Measurements from ENCODE around the gene PPARG. TPM values are rescaled to one million over a fixed set of nuclear protein-coding genes. Genes with fewer than 3 reads are reported as not detected.

Gene PPARG
- polyA plus RNA-seq, 1 donor (not counting 4 experiments of a cell fraction or from before 2014, with no cell fraction given) = 3.1 TPM

DNA sequence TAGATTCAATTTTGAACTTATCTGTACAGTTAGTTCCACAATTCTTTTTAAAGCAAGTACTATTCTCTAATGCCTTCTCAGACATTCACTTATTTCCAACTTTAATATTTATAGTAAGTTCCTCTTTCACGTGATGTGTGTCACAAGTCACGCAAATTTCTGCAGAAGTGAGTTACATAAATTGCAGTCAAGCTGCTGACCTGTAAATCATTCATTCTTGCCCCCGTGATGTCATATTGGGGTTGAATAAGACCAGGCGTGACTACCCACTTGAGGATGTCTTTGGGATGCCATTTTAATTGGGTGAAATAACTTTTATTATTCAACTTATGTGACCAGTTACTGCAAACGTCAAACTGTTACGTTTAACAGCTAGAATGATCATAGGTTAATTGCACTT lies 15.1 kb downstream of the PPARG start:
- no peak overlapping the region for H3K27ac ChIP-seq (ENCODE audit: control insufficient read depth, insufficient read depth, low read length)
- H3K36me3 ChIP-seq (ENCODE audit: control insufficient read depth in 2 of 2, extremely low read depth in 1 of 2, insufficient read depth in 2 of 2, low read length in 2 of 2) = no peaks in the 10 kb centered on the region
- H2AFZ ChIP-seq (ENCODE audit: control insufficient read depth, low read length) = no peak overlapping the region
- no peaks in the 10 kb centered on the region for H4K20me1 ChIP-seq (ENCODE audit: control insufficient read depth, extremely low read depth, insufficient read depth, low read length)
- no peak overlapping the region for H3K9ac ChIP-seq (ENCODE audit: control insufficient read depth, extremely low read depth, insufficient read depth, low read length)
- dilution Hi-C loops (cut with MboI; ENCODE audit: extremely low pct_ligation_motif_present, low sequenced_read_pairs) = no loop called here
- DNase-seq (ENCODE audit: low read depth, low spot score) (no peak), FAIRE-seq (no peak)
- no peak overlapping the region for H3K4me3 ChIP-seq (ENCODE audit: control insufficient read depth in 2 of 3, extremely low read depth in 1 of 3, insufficient read depth in 2 of 3, low read depth in 1 of 3, low read length in 3 of 3)
- no peaks in the 10 kb centered on the region for H3K27me3 ChIP-seq (ENCODE audit: control insufficient read depth, extremely low read depth, insufficient read depth, low read length)
- H3K4me2 ChIP-seq (ENCODE audit: control insufficient read depth, extremely low read depth, insufficient read depth, low read depth, low read length) = no peak overlapping the region
- H3K79me2 ChIP-seq (ENCODE audit: control insufficient read depth, insufficient read depth, low read length) = no peaks in the 10 kb centered on the region
- H3K9me1 ChIP-seq (ENCODE audit: control insufficient read depth, extremely low read depth, insufficient read depth, low read length) = no peaks in the 10 kb centered on the region
- peaks cover 13% of the 10 kb centered on the region for H3K4me1 ChIP-seq (ENCODE audit: control insufficient read depth, extremely low read depth, insufficient read depth, low read length)
- no peaks in the 10 kb centered on the region for H3K9me3 ChIP-seq (ENCODE audit: control insufficient read depth, low read depth, low read length)
- TF ChIP-seq, protein P1, sequence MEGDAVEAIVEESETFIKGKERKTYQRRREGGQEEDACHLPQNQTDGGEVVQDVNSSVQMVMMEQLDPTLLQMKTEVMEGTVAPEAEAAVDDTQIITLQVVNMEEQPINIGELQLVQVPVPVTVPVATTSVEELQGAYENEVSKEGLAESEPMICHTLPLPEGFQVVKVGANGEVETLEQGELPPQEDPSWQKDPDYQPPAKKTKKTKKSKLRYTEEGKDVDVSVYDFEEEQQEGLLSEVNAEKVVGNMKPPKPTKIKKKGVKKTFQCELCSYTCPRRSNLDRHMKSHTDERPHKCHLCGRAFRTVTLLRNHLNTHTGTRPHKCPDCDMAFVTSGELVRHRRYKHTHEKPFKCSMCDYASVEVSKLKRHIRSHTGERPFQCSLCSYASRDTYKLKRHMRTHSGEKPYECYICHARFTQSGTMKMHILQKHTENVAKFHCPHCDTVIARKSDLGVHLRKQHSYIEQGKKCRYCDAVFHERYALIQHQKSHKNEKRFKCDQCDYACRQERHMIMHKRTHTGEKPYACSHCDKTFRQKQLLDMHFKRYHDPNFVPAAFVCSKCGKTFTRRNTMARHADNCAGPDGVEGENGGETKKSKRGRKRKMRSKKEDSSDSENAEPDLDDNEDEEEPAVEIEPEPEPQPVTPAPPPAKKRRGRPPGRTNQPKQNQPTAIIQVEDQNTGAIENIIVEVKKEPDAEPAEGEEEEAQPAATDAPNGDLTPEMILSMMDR (optimal IDR thresholded peaks at IDR 0.05 in 1 of 3, IDR thresholded peaks at IDR 0.05 in 1 of 3, conservative IDR thresholded peaks at IDR 0.05 in 1 of 3; ENCODE audit: extremely low read depth in 1 of 3, insufficient read depth in 2 of 3, low read length in 3 of 3) = no peak
- TF ChIP-seq EZH2 (IDR thresholded peaks at IDR 0.05; ENCODE audit: low read length) = no peak

DNA sequence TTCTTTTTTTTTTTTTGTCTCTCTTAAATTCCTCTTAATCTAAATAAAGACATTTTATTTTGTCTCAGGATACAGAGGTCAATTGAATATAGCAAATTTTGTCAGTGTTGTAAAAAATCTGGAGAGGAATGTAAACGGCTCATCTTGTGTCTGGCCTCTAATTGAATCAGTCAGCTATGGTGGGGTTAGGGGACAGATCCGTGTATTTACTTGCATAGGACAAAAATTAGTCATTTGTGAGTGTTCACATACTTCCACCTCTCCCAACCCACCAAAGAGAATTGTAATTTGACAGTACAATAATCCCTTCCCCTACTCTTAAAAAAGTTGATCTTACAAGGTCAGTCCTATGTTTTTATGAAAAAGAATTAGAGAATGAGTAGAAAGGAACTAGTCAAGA lies 18.3 kb downstream of the PPARG start:
- no peaks in the 10 kb centered on the region for H3K36me3 ChIP-seq (ENCODE audit: control insufficient read depth in 2 of 2, extremely low read depth in 1 of 2, insufficient read depth in 2 of 2, low read length in 2 of 2)

More for the DNA sequence above, 18.3 kb downstream of the PPARG start:
- Histone ChIP-seq H3K27me3 (ENCODE audit: control insufficient read depth, extremely low read depth, insufficient read depth, low read length) (no peaks in the 10 kb centered on the region), H3K4me2 (ENCODE audit: control insufficient read depth, extremely low read depth, insufficient read depth, low read depth, low read length) (no peak overlapping the region), H3K9ac (ENCODE audit: control insufficient read depth, extremely low read depth, insufficient read depth, low read length) (no peak overlapping the region), H2AFZ (ENCODE audit: control insufficient read depth, low read length) (no peak overlapping the region), H4K20me1 (ENCODE audit: control insufficient read depth, extremely low read depth, insufficient read depth, low read length) (no peaks in the 10 kb centered on the region), H3K79me2 (ENCODE audit: control insufficient read depth, insufficient read depth, low read length) (no peaks in the 10 kb centered on the region), H3K4me3 (ENCODE audit: control insufficient read depth in 2 of 3, extremely low read depth in 1 of 3, insufficient read depth in 2 of 3, low read depth in 1 of 3, low read length in 3 of 3) (no peak overlapping the region), H3K9me1 (ENCODE audit: control insufficient read depth, extremely low read depth, insufficient read depth, low read length) (no peaks in the 10 kb centered on the region), H3K4me1 (ENCODE audit: control insufficient read depth, extremely low read depth, insufficient read depth, low read length) (peaks cover 20% of the 10 kb centered on the region), H3K27ac (ENCODE audit: control insufficient read depth, insufficient read depth, low read length) (no peak overlapping the region), H3K9me3 (ENCODE audit: control insufficient read depth, low read depth, low read length) (peaks cover 1% of the 10 kb centered on the region)
- dilution Hi-C loops (cut with MboI; ENCODE audit: extremely low pct_ligation_motif_present, low sequenced_read_pairs) = no loop called here
- no peak for DNase-seq (ENCODE audit: low read depth, low spot score)
- TF ChIP-seq, protein P1 (optimal IDR thresholded peaks at IDR 0.05 in 1 of 3, IDR thresholded peaks at IDR 0.05 in 1 of 3, conservative IDR thresholded peaks at IDR 0.05 in 1 of 3; ENCODE audit: extremely low read depth in 1 of 3, insufficient read depth in 2 of 3, low read length in 3 of 3) = no peak
- TF ChIP-seq EZH2 (IDR thresholded peaks at IDR 0.05; ENCODE audit: low read length) = no peak
- no peak for FAIRE-seq
